ENCODE results near the gene TULP1.

TULP1 gene

GRCh38 chr6:35454391-35455110, 58.1 kb downstream of the TULP1 start:
- no peak for DNase-seq

- DNase-seq = no peak
Observed at GRCh38 chr6:35453236-35453635, 59.5 kb downstream of the TULP1 start.

GRCh38 chr6:35452183-35453090, 60.3 kb downstream of the TULP1 start, which contains the start of gene FANCE:
Gene FANCE (plus strand): TSS chr6:35452338. CDS start chr6:35452546, 208 bp downstream.
- DNase-seq = peak; percentile 89

- no peak for DNase-seq
Observed at GRCh38 chr6:35451354-35452182, 61.1 kb downstream of the TULP1 start.

- peak; percentile 65 for DNase-seq
Observed at GRCh38 chr6:35449287-35449881, 63.3 kb downstream of the TULP1 start.

GRCh38 chr6:35448191-35448590, 64.5 kb downstream of the TULP1 start:
- no peak for DNase-seq

Data from NCI-H1436 (cell line).